Measurements from ENCODE around the gene C1orf198.

Gene C1orf198

DNA sequence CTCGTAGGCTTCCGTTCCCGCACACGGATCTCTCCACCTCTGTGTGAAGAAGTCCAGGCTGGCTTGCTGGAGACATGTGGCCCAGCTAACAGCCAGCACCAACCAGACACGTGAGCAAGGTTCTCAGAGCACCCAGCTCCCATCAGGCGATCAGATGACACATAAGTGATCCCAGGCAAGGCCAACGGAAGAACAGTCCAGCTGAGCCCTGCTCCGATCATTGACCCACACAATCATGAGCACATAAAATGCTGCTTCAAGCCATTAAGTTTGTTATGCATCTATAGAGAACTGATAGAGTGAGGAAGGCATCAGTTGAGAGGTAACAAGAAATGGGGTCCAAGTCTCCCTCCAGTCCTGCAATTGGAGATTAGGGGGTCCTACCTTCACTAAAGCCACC is 15.4 kb downstream of the C1orf198 start:
- Histone ChIP-seq H3K9me3 (ENCODE audit: control insufficient read depth, insufficient read depth, low read length) (no peaks in the 10 kb centered on the region), H4K20me1 (ENCODE audit: control insufficient read depth, insufficient read depth, low read depth, low read length) (no peaks in the 10 kb centered on the region), H3K4me1 (ENCODE audit: control insufficient read depth, low read length) (no peaks in the 10 kb centered on the region), H3K9me2 (replicated peaks; ENCODE audit: control insufficient read depth, low read length) (no peaks in the 10 kb centered on the region), H3K79me2 (ENCODE audit: control insufficient read depth, low read length) (no peaks in the 10 kb centered on the region), H3K36me3 (ENCODE audit: control insufficient read depth, low read length) (no peaks in the 10 kb centered on the region), H3F3A (ENCODE audit: control insufficient read depth, insufficient read depth) (no peaks in the 10 kb centered on the region), H3K27me3 (ENCODE audit: control insufficient read depth, low read length) (no peaks in the 10 kb centered on the region), H3K4me2 (ENCODE audit: low read length) (no peak overlapping the region), H3K4me3 (ENCODE audit: low read length) (no peak overlapping the region), H3K27ac (ENCODE audit: low read depth, low read length) (no peak overlapping the region)
- TF ChIP-seq, protein P1, sequence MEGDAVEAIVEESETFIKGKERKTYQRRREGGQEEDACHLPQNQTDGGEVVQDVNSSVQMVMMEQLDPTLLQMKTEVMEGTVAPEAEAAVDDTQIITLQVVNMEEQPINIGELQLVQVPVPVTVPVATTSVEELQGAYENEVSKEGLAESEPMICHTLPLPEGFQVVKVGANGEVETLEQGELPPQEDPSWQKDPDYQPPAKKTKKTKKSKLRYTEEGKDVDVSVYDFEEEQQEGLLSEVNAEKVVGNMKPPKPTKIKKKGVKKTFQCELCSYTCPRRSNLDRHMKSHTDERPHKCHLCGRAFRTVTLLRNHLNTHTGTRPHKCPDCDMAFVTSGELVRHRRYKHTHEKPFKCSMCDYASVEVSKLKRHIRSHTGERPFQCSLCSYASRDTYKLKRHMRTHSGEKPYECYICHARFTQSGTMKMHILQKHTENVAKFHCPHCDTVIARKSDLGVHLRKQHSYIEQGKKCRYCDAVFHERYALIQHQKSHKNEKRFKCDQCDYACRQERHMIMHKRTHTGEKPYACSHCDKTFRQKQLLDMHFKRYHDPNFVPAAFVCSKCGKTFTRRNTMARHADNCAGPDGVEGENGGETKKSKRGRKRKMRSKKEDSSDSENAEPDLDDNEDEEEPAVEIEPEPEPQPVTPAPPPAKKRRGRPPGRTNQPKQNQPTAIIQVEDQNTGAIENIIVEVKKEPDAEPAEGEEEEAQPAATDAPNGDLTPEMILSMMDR (IDR thresholded peaks at IDR 0.05; ENCODE audit: low read depth, low read length, poor library complexity, severe bottlenecking), result no peak
- TF ChIP-seq EZH2phosphoT487 (IDR thresholded peaks at IDR 0.05; ENCODE audit: borderline replicate concordance, low read length), result no peak

DNA sequence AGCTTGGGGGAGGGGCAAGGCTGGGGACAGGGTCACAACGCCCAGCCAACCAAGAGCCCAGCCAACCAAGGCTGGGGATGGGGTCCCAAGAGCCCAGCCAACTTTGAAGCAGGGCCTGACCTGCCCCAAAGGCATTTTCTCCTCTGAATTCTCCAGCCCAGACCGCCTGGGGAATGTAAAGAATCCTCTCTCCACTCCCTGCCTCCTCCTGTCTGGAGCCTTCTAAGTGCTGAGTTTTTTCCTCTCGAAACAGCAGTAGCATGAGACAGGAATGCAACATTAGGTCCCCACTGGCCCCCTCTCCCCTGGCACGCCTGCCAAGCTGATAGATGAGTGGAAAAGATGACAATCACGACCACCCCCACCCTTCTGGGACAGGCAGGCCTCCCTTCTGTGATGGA is 17.0 kb downstream of the C1orf198 start:
- H4K20me1 ChIP-seq (ENCODE audit: control insufficient read depth, insufficient read depth, low read depth, low read length), result no peaks in the 10 kb centered on the region
- no peak overlapping the region for H3K4me2 ChIP-seq (ENCODE audit: low read length)
- H3K27me3 ChIP-seq (ENCODE audit: control insufficient read depth, low read length), result no peaks in the 10 kb centered on the region
- H3K36me3 ChIP-seq (ENCODE audit: control insufficient read depth, low read length), result no peaks in the 10 kb centered on the region
- no peaks in the 10 kb centered on the region for H3F3A ChIP-seq (ENCODE audit: control insufficient read depth, insufficient read depth)
- no peaks in the 10 kb centered on the region for H3K9me2 ChIP-seq (replicated peaks; ENCODE audit: control insufficient read depth, low read length)
- no peak overlapping the region for H3K27ac ChIP-seq (ENCODE audit: low read depth, low read length)
- H3K9me3 ChIP-seq (ENCODE audit: control insufficient read depth, insufficient read depth, low read length), result no peaks in the 10 kb centered on the region
- no peaks in the 10 kb centered on the region for H3K4me1 ChIP-seq (ENCODE audit: control insufficient read depth, low read length)
- TF ChIP-seq, protein P1 (IDR thresholded peaks at IDR 0.05; ENCODE audit: low read depth, low read length, poor library complexity, severe bottlenecking), result no peak
- TF ChIP-seq EZH2phosphoT487 (IDR thresholded peaks at IDR 0.05; ENCODE audit: borderline replicate concordance, low read length), result no peak
- H3K79me2 ChIP-seq (ENCODE audit: control insufficient read depth, low read length), result no peaks in the 10 kb centered on the region
- H3K4me3 ChIP-seq (ENCODE audit: low read length), result no peak overlapping the region

DNA sequence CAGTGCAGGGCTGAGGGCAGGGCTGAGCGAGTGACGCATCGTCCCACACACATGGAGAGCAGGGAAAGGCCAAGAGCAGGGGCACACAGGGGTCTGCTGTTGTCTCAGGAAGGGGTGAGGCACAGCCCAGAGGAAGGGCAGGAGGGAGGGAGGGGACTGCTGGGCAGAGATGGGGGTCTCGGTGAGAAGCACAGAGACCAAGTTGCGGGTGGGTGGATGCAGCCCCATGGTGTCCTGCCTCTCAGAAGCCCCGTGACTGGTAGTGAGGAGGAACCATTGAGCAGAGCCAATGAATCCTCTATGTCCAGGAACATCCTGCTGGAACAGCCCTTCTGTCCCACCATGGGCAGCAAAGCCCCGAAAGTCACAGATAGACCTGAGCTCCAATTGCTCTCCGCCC is 17.8 kb downstream of the C1orf198 start:
- Histone ChIP-seq H4K20me1 (ENCODE audit: control insufficient read depth, insufficient read depth, low read depth, low read length) (no peaks in the 10 kb centered on the region), H3F3A (ENCODE audit: control insufficient read depth, insufficient read depth) (no peaks in the 10 kb centered on the region), H3K4me2 (ENCODE audit: low read length) (no peak overlapping the region), H3K36me3 (ENCODE audit: control insufficient read depth, low read length) (no peaks in the 10 kb centered on the region), H3K79me2 (ENCODE audit: control insufficient read depth, low read length) (no peaks in the 10 kb centered on the region), H3K4me3 (ENCODE audit: low read length) (no peak overlapping the region), H3K27me3 (ENCODE audit: control insufficient read depth, low read length) (no peaks in the 10 kb centered on the region), H3K4me1 (ENCODE audit: control insufficient read depth, low read length) (no peaks in the 10 kb centered on the region), H3K9me2 (replicated peaks; ENCODE audit: control insufficient read depth, low read length) (no peaks in the 10 kb centered on the region), H3K27ac (ENCODE audit: low read depth, low read length) (no peak overlapping the region), H3K9me3 (ENCODE audit: control insufficient read depth, insufficient read depth, low read length) (no peaks in the 10 kb centered on the region)
- no peak for TF ChIP-seq EZH2phosphoT487 (IDR thresholded peaks at IDR 0.05; ENCODE audit: borderline replicate concordance, low read length)

DNA sequence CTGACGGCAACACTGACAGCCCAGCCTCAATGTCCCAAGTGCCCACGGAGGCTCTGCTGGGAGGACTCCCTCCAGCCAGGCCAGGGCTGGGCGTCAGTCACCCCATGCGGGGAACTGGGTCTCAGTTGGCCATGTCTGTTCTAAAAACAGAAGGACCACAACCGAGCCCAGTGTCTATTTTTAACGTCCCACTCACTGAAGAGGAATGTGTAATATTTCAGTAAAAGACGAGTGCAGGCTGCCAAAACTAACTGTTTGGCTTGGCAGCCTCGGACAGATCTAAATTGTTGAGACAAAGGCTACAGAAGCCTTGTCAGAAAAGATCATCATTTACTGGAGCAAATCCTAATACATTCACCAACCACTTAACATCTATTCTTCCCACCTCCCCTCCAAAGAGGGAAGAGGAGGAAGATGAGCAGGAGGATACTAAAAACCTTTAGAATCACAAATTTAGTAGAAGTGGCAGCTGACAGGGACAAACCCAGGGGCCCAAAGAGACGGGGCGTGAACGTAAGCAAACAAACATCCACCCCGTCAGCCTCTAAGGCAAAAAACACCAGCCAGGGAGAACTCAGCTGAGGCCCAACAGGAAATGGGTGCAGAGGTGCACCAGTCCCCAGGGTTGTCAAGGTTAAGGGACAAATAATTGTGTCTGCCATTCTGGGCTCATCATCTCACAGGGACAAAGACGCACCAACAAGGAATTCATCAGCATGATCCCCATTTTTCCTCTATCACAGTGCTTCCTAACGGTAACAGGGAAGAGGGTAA is 18.7 kb downstream of the C1orf198 start:
- Histone ChIP-seq H3K79me2 (ENCODE audit: control insufficient read depth, low read length) (no peaks in the 10 kb centered on the region), H4K20me1 (ENCODE audit: control insufficient read depth, insufficient read depth, low read depth, low read length) (no peaks in the 10 kb centered on the region), H3K27ac (ENCODE audit: low read depth, low read length) (no peak overlapping the region), H3K9me2 (replicated peaks; ENCODE audit: control insufficient read depth, low read length) (no peaks in the 10 kb centered on the region), H3K36me3 (ENCODE audit: control insufficient read depth, low read length) (no peaks in the 10 kb centered on the region), H3K4me1 (ENCODE audit: control insufficient read depth, low read length) (no peaks in the 10 kb centered on the region), H3K9me3 (ENCODE audit: control insufficient read depth, insufficient read depth, low read length) (no peaks in the 10 kb centered on the region), H3K27me3 (ENCODE audit: control insufficient read depth, low read length) (no peaks in the 10 kb centered on the region), H3K4me2 (ENCODE audit: low read length) (no peak overlapping the region), H3K4me3 (ENCODE audit: low read length) (no peak overlapping the region), H3F3A (ENCODE audit: control insufficient read depth, insufficient read depth) (no peaks in the 10 kb centered on the region)
- TF ChIP-seq EZH2phosphoT487 (IDR thresholded peaks at IDR 0.05; ENCODE audit: borderline replicate concordance, low read length), result no peak
- TF ChIP-seq, protein P1 (IDR thresholded peaks at IDR 0.05; ENCODE audit: low read depth, low read length, poor library complexity, severe bottlenecking), result no peak
